Smooth muscle cell (in vitro differentiated cells): ENCODE results near the gene LRRC4C. TPM values are rescaled to one million over a fixed set of nuclear protein-coding genes. Genes with fewer than 3 reads are reported as not detected.

Source experiments
- DNase-seq: peaks from one replicate; lab custom pipeline; 2025; ENCODE audit not compliant: unreplicated experiment; lab: John Stamatoyannopoulos, UW
- H2AFZ ChIP-seq: fragments of 200-600 bp; sonication (generic); 2 replicates; pipeline ENCODE4 v1.6.0; 2016; ENCODE audit warnings: antibody characterized with exemption, low read depth, mild to moderate bottlenecking
- H3F3A ChIP-seq: fragments of 200-600 bp; sonication (generic); 2 replicates; pipeline ENCODE4 v1.6.0; 2017; ENCODE audit warnings: antibody characterized with exemption, low read depth
- H3K27ac ChIP-seq: fragments of 200-600 bp; sonication (generic); 2 replicates; pipeline ENCODE4 v1.5.1; 2016; ENCODE audit warnings: low read depth, mild to moderate bottlenecking
- H3K27me3 ChIP-seq: fragments of 200-600 bp; sonication (generic); 2 replicates; pipeline ENCODE4 v1.6.1; 2016; ENCODE audit warnings: low read depth, mild to moderate bottlenecking
- H3K36me3 ChIP-seq: fragments of 200-600 bp; sonication (generic); 2 replicates; pipeline ENCODE4 v1.5.1; 2016; ENCODE audit warnings: low read depth
- H3K4me1 ChIP-seq: fragments of 200-600 bp; sonication (generic); 2 replicates; pipeline ENCODE4 v1.5.1; 2016; ENCODE audit warnings: low read depth
- H3K4me2 ChIP-seq: fragments of 200-600 bp; sonication (generic); 2 replicates; pipeline ENCODE4 v1.6.0; 2016; ENCODE audit warnings: mild to moderate bottlenecking
- H3K4me3 ChIP-seq: fragments of 200-600 bp; sonication (generic); 2 replicates; pipeline ENCODE4 v1.5.1; 2016; ENCODE audit warnings: mild to moderate bottlenecking
- H3K79me2 ChIP-seq: fragments of 200-600 bp; sonication (generic); 2 replicates; pipeline ENCODE4 v1.6.0; 2016; ENCODE audit warnings: low read depth, mild to moderate bottlenecking
- H3K9ac ChIP-seq: fragments of 200-600 bp; sonication (generic); 2 replicates; pipeline ENCODE4 v1.6.0; 2016; ENCODE audit warnings: low read depth
- H3K9me3 ChIP-seq: fragments of 200-600 bp; sonication (generic); replicated peaks from 2 replicates; pipeline ENCODE4 v1.5.1; 2016; ENCODE audit warnings: low read depth
- H4K20me1 ChIP-seq: fragments of 200-600 bp; sonication (generic); 2 replicates; pipeline ENCODE4 v1.6.0; 2016; ENCODE audit warnings: low read depth
- WGBS: methylation state at CpG from one replicate; pipeline ENCODE4 v1.1.7; 2016; ENCODE audit warnings: low lambda C conversion rate; 5-methylcytosine and 5-hydroxymethylcytosine counted together
- polyA plus RNA-seq: library from polyadenylated mRNA; unstranded; fragments of >200 nt; fragmentation: Nextera tagmentation; extraction: Ambion mirVana; gene quantifications from 2 replicates; pipeline ENCODE4 v1.2.1, GENCODE V29; 2016
- total RNA-seq: library from RNA; depleted of rRNA; stranded (reverse); fragments of >200 nt; gene quantifications from 2 replicates; pipeline ENCODE4 v1.2.3, GENCODE V29; 2014
- TF ChIP-seq, protein P1 (sequence below): fragments of 200-600 bp; sonication (generic); IDR thresholded peaks from 2 replicates; pipeline ENCODE4 v1.5.1; 2017; ENCODE audit warnings: borderline replicate concordance, mild to moderate bottlenecking, antibody characterized with exemption; ENCODE audit not compliant: insufficient read depth, poor library complexity, severe bottlenecking

LRRC4C gene
- total and polyA plus RNA-seq, 2 experiments from 2014 or later, result 7.3 to 10.1 TPM

DNA sequence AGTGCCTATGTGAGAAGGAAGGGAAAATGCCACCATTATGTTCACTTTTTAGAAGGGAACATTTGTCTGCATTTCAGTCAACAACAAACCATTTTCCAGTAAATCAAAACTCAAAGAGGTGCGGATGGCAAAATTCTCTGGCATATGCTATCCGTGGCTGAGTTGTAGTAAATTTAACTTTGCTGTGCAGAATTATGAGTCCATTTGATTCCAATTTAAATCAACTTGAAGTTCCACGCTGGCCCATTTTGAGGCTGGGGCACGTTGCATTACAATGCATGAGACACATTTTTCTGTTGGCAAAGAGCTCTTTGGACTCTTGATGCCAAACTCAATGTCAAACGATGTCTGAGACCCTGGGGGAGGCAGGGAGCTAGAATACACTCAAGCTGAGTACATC lies 211.8 kb downstream of the LRRC4C start:
- no peak for DNase-seq
- no peaks in the 10 kb centered on the region for H3K79me2 ChIP-seq
- no peaks in the 10 kb centered on the region for H3K36me3 ChIP-seq
- H2AFZ ChIP-seq, result no peak overlapping the region
- H3K4me3 ChIP-seq, result no peak overlapping the region
- no peak overlapping the region for H3K27ac ChIP-seq
- no peaks in the 10 kb centered on the region for H3K9me3 ChIP-seq
- WGBS, result 90% methylated on average over 5 of the region's 5 CpGs
- H3F3A ChIP-seq, result no peaks in the 10 kb centered on the region
- no peak overlapping the region for H3K4me2 ChIP-seq
- H3K9ac ChIP-seq, result no peak overlapping the region
- no peaks in the 10 kb centered on the region for H4K20me1 ChIP-seq
- TF ChIP-seq, protein P1, sequence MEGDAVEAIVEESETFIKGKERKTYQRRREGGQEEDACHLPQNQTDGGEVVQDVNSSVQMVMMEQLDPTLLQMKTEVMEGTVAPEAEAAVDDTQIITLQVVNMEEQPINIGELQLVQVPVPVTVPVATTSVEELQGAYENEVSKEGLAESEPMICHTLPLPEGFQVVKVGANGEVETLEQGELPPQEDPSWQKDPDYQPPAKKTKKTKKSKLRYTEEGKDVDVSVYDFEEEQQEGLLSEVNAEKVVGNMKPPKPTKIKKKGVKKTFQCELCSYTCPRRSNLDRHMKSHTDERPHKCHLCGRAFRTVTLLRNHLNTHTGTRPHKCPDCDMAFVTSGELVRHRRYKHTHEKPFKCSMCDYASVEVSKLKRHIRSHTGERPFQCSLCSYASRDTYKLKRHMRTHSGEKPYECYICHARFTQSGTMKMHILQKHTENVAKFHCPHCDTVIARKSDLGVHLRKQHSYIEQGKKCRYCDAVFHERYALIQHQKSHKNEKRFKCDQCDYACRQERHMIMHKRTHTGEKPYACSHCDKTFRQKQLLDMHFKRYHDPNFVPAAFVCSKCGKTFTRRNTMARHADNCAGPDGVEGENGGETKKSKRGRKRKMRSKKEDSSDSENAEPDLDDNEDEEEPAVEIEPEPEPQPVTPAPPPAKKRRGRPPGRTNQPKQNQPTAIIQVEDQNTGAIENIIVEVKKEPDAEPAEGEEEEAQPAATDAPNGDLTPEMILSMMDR, result no peak
- H3K27me3 ChIP-seq, result no peaks in the 10 kb centered on the region
- no peaks in the 10 kb centered on the region for H3K4me1 ChIP-seq

DNA sequence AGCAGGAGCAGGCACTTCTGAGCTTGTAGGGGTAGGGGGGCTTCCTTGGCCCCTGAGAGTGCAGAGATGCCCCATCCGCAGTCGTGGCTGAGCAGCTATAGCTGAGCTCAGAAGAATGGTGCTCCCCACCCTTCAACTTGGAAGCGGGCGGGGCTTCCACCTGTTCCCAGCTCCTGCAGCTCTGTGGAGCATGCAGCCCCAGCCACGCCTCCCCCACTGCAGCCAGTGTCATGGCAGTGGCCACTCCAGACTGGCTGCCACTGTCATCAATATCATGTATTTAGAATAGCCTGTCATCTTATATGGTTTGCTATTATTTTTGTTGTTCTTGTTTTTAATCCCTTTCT lies 213.1 kb downstream of the LRRC4C start:
- Histone ChIP-seq H3K9me3 (no peaks in the 10 kb centered on the region), H3F3A (no peaks in the 10 kb centered on the region), H2AFZ (no peak overlapping the region), H4K20me1 (no peaks in the 10 kb centered on the region), H3K36me3 (no peaks in the 10 kb centered on the region), H3K27ac (no peak overlapping the region), H3K4me1 (no peaks in the 10 kb centered on the region), H3K79me2 (no peaks in the 10 kb centered on the region), H3K4me2 (no peak overlapping the region), H3K9ac (no peak overlapping the region), H3K4me3 (no peak overlapping the region), H3K27me3 (no peaks in the 10 kb centered on the region)
- TF ChIP-seq, protein P1, result no peak
- 95% methylated on average over 5 of the region's 5 CpGs for WGBS
- DNase-seq, result no peak

GRCh38 chr11:41245704-41246398 lies 213.6 kb downstream of the LRRC4C start:
- Histone ChIP-seq H3F3A (no peaks in the 10 kb centered on the region), H3K9ac (no peak overlapping the region), H3K4me1 (no peaks in the 10 kb centered on the region), H4K20me1 (no peaks in the 10 kb centered on the region), H3K27me3 (no peaks in the 10 kb centered on the region), H2AFZ (no peak overlapping the region), H3K79me2 (no peaks in the 10 kb centered on the region), H3K9me3 (no peaks in the 10 kb centered on the region), H3K36me3 (no peaks in the 10 kb centered on the region), H3K27ac (no peak overlapping the region), H3K4me2 (no peak overlapping the region), H3K4me3 (no peak overlapping the region)
- DNase-seq, result no peak
- 96% methylated on average over 9 of the region's 10 CpGs for WGBS
- TF ChIP-seq, protein P1, result no peak

DNA sequence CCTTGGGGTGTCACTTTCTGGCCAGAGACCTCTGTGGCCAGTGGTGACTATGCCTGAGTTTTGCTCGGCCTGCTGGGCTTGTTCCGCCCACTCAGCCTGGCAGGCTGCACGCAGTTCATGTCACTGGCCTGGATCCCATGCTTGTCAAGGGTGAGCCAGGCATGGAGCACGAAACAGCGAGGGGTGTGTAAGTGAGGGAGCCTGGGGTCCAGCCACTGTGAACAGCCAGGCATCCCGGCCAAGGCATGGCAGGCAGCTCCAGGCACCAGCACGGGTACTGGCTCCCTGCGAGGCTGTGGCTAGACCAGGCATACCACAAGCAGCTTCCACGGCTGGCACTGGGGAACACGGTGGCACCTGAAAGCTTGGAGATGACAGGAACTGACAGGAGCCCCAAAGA lies 214.3 kb downstream of the LRRC4C start:
- Histone ChIP-seq H3K27me3 (no peaks in the 10 kb centered on the region), H3K4me3 (no peak overlapping the region), H3K27ac (no peak overlapping the region), H3K79me2 (no peaks in the 10 kb centered on the region), H2AFZ (no peak overlapping the region), H3K4me1 (no peaks in the 10 kb centered on the region), H3K9me3 (no peaks in the 10 kb centered on the region), H3K4me2 (no peak overlapping the region), H3K36me3 (no peaks in the 10 kb centered on the region), H3K9ac (no peak overlapping the region), H3F3A (no peaks in the 10 kb centered on the region), H4K20me1 (no peaks in the 10 kb centered on the region)
- WGBS, result 81% methylated on average over 10 of the region's 10 CpGs
- DNase-seq, result no peak
- TF ChIP-seq, protein P1, result no peak
